AG09319 (cell line): ENCODE measurements around the gene SLC16A14.

Experiments
- DNase-seq: peaks from one replicate; pipeline ENCODE4 v3.0.0-alpha.2; 2010; ENCODE audit warnings: low read depth; ENCODE audit errors: extremely low read depth
- TF ChIP-seq, protein P1 (sequence below): IDR thresholded peaks from 2 replicates; pipeline ENCODE4 v1.5.1; 2011; ENCODE audit warnings: low read depth, mild to moderate bottlenecking, inconsistent platforms, low read length, moderate library complexity

Gene SLC16A14

DNA sequence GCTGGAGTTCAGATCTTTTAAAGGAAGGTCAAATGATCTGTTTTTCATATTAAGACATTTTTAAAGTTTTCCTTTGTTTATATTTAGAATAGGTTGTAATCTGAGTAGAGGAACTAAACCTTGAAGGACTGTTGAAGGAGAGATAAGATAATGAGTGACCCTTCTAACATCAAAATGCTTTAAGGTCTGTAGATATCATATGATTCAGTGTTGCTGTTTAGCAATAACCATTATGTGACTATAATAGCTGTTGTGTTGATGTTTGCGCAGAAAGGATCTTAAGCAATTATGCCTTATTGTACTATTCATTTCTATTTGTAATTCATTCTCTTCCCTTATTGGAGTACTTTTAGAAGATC is 60.0 kb downstream of the SLC16A14 start:
- no peak for DNase-seq
- TF ChIP-seq, protein P1, sequence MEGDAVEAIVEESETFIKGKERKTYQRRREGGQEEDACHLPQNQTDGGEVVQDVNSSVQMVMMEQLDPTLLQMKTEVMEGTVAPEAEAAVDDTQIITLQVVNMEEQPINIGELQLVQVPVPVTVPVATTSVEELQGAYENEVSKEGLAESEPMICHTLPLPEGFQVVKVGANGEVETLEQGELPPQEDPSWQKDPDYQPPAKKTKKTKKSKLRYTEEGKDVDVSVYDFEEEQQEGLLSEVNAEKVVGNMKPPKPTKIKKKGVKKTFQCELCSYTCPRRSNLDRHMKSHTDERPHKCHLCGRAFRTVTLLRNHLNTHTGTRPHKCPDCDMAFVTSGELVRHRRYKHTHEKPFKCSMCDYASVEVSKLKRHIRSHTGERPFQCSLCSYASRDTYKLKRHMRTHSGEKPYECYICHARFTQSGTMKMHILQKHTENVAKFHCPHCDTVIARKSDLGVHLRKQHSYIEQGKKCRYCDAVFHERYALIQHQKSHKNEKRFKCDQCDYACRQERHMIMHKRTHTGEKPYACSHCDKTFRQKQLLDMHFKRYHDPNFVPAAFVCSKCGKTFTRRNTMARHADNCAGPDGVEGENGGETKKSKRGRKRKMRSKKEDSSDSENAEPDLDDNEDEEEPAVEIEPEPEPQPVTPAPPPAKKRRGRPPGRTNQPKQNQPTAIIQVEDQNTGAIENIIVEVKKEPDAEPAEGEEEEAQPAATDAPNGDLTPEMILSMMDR: no peak

DNA sequence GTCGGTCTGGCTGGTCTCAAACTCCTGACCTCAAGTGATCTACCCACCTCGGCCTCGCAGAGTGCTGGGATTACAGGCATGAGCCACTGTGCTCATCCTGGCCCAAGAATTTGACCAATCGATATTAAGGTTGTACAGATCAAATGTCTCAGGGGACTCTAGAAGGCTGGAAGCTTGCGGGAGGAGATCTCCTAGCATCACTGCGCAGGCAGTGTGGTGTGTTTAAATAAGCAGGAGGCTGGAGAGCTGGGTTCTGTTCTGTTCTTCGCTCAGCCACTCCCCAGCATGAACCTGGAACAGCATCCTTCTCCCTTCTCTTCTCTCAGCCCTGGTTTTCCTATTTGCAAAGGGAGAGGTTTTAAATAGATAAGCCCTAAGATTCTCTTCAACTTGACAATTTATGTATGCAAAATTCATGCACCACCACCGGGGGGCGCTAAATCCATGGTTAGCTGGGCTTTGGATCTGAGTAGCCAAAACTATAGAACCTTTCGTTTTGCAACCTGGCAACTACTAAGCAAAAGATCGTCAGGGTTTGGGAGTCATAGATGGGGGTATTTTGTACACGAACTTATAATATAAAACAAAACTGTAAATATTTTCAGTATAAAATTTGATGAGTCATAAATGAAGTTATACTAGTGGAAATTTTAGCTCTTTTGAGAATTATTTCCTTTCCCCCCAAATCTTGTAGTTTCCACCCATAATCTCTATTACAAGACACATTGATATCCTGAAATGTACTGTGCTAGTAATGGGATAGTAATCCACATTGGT is 60.6 kb downstream of the SLC16A14 start:
- DNase-seq: peak; percentile 37
- TF ChIP-seq, protein P1: peak; percentile 79

DNA sequence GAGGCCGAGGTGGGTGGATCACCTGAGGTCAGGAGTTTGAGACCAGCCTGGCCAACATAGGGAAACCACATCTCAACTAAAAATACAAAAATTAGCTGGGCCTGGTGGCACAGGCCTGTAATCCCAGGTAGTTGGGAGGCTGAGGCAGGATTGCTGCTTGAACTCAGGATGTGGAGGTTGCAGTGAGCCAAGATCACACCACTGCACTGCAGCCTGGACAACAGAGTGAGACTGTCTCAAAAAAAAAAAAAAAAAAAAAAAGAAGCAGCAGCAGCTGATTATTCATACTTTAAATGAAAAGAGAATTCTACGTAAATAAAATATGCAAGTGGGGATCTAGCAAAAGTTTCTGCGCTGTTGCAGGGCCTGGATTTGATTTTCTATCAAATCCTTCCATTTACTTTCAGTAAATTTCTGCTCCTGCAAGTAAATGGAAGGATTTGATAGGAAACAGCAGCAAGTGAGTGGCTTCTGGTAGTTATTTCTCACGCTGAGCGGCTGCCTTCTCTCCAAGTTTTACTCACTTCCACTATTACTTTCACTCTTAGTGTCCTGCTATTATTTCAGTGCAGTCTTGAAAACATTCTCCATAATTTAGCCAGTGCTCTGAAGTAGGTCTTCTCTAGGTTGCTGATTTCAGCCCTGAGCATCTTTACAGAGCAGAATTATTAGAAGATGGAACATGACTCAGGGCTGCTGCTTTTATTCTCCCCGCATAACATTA is 68.4 kb downstream of the SLC16A14 start:
- DNase-seq: no peak

DNA sequence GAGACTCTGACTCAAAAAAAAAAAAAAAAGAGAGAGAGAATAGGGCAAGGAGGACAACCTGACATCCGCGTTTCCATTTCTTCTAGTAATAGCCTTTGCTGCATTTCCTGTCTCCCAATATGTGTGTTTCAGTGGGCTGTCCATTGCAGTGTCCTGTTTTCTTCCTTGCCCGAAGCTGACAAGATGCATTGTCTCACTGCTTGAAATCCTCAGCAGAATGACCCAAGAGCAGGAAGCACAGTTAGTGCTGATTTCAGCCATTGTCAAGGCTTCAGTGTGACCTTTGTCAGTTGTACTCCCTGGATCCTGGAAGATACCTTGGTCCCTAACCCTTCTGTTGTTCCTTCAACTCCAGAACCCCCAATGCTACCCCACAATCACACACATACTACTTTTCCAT is 71.2 kb downstream of the SLC16A14 start:
- TF ChIP-seq, protein P1: no peak
- DNase-seq: no peak

More for the DNA sequence above, 68.4 kb downstream of the SLC16A14 start:
- TF ChIP-seq, protein P1: no peak

DNA sequence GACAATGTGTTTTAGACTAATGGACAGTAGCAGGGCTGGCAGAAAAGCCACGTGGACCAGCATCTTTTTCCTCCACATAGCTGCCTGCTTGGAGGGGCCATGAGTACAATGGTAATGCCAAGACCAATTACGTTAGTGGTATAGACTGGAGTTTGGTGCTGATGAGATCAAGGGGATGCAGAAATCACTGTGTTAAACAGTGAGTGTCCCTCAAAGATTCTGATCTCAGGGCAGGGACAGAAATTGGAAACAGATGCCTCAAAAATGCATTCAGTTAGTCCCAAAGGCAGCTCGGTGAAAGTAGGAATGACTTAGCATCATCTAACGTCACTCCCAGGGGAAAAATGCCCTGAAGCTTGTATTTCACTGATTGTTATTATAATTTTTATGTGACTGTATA is 72.4 kb downstream of the SLC16A14 start:
- TF ChIP-seq, protein P1: no peak
- peak; percentile 57 for DNase-seq

DNA sequence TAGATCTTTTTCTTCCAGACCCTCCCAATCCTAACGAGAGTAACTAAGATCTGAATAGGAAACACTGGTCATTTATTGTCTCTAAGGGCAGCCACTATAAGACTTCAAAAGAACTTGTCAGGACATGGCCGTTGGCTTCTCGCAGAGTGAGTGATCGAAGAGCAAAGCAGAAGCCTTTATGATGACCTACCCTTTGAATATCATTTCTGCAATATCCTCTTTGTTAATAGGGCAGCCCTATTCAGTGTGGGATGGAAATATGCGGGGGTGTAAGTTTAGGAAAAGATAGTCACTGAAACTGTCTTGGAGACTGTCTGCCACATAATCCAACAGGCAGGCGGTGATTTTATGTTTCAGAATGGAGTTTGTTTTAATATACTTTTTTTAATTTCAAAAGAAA is 75.5 kb downstream of the SLC16A14 start:
- TF ChIP-seq, protein P1: no peak
- no peak for DNase-seq
